Measurements from ENCODE around the gene COA8.

The COA8 gene

DNA sequence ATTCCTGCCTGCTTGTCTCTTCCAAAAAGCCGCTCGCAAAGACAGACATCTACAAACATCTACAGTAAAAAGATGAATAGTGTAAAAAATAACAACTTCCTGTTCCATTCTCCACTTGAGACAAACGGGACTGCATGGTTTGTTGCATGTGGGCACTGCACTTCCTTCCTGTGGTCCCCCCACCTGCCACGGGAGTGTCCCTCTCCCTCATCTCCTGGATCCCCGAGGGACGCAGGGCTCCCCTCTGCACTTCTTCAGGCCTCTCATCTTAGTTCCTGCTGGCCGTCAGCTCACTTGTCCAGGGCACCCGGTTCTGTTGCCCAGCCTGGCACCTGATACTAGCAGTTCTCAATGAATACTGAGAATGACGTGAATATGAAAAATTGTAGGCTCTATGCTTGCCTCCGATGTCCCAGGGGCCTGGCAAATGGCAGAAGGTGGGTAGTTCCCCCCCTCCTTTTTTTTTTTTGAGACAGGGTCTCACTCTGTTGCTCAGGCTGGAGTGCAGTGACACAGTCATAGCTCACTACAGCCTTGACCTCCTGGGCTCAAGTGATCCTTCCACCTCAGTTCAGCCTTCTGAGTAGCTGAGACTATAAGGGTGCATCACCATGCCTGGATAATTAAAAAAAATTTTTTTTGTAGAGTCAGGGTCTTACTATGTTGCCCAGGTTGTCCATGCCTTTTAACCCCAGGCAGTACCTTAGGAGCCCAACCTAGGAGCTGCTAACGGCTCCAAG is 62.8 kb downstream of the COA8 start:
- H3K4me1 ChIP-seq (ENCODE audit: control insufficient read depth in 1 of 2, insufficient read depth in 2 of 2, low read length in 2 of 2): peaks cover 11 to 27% of the 10 kb centered on the region in 2 donors
- H3K36me3 ChIP-seq (ENCODE audit: control insufficient read depth in 1 of 2, insufficient read depth in 2 of 2, low read length in 2 of 2): peaks cover 0 to 10% of the 10 kb centered on the region in 2 donors
- no peaks in the 10 kb centered on the region for H3K27me3 ChIP-seq (ENCODE audit: low read depth, low read length)
- peak overlapping the region; percentile 16 for H3K27ac ChIP-seq (ENCODE audit: low read length)
- H3K9me3 ChIP-seq (ENCODE audit: control insufficient read depth in 1 of 2, low read length in 2 of 2): no peaks in the 10 kb centered on the region
- H3K4me3 ChIP-seq (ENCODE audit: low read depth in 1 of 2, low read length in 2 of 2): no peak overlapping the region

DNA sequence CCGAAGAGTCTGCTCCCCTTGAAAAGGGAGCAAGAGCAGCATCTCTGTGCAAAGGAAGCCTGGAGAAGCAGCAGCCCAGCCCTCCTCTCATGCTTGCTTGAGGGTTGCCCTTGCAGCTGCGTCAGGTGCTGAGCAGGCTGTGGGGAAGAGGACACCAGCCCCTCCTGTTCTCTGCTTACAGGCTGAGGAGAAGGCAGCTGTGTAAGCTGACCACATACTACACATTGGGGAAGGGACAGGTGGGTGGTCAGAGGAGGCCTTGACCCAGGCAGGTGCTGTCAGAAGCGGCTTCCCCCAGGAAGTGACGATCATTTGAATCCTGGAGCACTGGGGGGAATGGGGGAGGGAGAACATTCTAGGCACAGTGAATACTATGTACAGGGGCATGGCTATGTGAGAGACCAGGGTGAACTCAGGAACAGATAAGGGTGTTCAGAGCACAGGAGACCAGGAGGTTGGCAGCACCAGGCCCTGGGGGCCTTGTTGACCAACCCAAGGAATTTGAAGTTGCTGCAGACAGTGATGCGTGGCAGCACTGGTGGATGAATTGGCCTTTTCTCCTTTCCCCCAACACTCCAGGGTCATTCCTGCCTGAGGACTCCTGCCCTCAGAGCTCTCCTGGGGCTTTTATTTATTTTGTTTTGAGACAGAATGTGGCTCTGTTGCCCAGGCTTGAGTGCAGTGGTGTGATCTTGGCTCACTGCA is 63.5 kb downstream of the COA8 start:
- H3K27me3 ChIP-seq (ENCODE audit: low read depth, low read length): no peaks in the 10 kb centered on the region
- peaks cover 0 to 10% of the 10 kb centered on the region in 2 donors for H3K36me3 ChIP-seq (ENCODE audit: control insufficient read depth in 1 of 2, insufficient read depth in 2 of 2, low read length in 2 of 2)
- no peak overlapping the region for H3K4me3 ChIP-seq (ENCODE audit: low read depth in 1 of 2, low read length in 2 of 2)
- no peak overlapping the region for H3K27ac ChIP-seq (ENCODE audit: low read length)
- H3K9me3 ChIP-seq (ENCODE audit: control insufficient read depth in 1 of 2, low read length in 2 of 2): no peaks in the 10 kb centered on the region
- peaks cover 14 to 35% of the 10 kb centered on the region in 2 donors for H3K4me1 ChIP-seq (ENCODE audit: control insufficient read depth in 1 of 2, insufficient read depth in 2 of 2, low read length in 2 of 2)

DNA sequence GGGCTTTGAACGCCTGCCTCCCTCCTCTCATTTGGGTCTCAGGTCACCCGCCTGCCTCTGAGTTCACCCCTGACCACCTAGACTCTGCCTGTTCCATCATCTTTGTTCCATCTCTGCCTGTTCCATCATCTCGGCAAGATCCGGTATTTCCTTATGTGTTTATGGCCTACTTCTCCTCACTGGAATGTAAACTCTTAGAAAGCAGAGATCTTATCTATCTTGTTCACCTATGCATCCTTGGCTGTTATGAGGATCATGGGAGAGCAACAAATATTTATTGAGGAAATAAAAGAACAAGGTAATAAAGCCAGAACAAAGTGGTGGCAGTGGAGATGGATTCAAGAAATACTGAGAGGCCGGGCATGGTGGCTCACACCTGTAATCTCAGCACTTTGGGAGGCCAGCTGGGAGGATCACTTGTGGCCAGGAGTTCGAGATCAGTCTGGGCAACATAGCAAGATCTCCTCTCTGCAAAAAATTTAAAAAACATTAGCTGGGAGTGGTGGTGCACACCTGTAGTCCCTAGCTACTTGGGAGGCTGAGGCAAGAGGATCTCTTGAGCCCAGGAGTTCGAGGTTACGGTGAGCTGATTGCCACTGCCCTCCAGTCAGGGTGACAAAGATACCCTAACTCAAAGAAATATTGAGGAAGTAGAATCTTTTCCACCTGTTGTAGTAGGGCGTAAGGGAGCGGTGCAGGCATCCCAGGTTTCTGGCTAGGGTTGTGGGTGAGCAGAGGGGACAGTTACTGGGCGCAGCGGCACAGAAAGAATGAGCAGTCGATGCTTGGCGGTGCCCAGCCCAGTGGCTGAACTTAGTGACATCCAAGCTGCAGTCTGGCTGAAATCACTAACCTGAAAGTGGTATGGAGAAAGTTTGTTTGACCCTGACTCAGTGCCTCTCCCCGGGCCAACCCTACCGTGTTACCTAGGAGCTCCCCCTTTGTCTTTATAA is 64.6 kb downstream of the COA8 start:
- Histone ChIP-seq H3K4me3 (ENCODE audit: low read depth in 1 of 2, low read length in 2 of 2) (no peak overlapping the region), H3K4me1 (ENCODE audit: control insufficient read depth in 1 of 2, insufficient read depth in 2 of 2, low read length in 2 of 2) (peaks cover 14 to 44% of the 10 kb centered on the region in 2 donors), H3K27me3 (ENCODE audit: low read depth, low read length) (no peaks in the 10 kb centered on the region)

DNA sequence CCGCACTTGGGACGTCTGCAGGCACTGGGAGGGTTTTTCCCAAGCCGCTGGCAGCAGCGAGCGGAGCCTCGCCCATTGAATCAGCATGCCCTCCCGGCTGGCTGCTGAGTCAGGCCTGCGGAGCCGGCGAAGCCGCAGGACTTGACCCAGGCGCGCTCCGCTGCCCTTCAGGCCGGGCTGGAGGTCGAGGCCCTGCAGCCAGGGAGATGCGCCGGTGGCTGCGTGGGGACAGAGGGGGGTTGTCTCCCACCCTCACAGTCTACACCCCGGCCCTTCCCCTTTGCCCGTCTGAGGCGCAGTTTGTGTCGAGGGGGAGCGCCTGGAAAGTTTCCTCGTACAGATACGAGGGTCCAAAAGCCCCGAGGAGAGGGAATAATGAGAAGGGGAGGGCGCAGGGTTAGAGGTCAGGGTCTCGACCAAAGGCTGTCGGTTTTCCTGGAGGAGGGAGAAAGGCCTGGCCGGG is 65.5 kb downstream of the COA8 start:
- Histone ChIP-seq H3K27me3 (ENCODE audit: low read depth, low read length) (no peaks in the 10 kb centered on the region), H3K4me1 (ENCODE audit: control insufficient read depth in 1 of 2, insufficient read depth in 2 of 2, low read length in 2 of 2) (peaks cover 14 to 50% of the 10 kb centered on the region in 2 donors), H3K36me3 (ENCODE audit: control insufficient read depth in 1 of 2, insufficient read depth in 2 of 2, low read length in 2 of 2) (peaks cover 0 to 10% of the 10 kb centered on the region in 2 donors), H3K27ac (ENCODE audit: low read length) (peak overlapping the region; percentile 96), H3K4me3 (ENCODE audit: low read depth in 1 of 2, low read length in 2 of 2) (peak overlapping the region; percentile 78 to 89), H3K9me3 (ENCODE audit: control insufficient read depth in 1 of 2, low read length in 2 of 2) (no peaks in the 10 kb centered on the region)

More for the DNA sequence above, 64.6 kb downstream of the COA8 start:
- Histone ChIP-seq H3K9me3 (ENCODE audit: control insufficient read depth in 1 of 2, low read length in 2 of 2) (no peaks in the 10 kb centered on the region), H3K36me3 (ENCODE audit: control insufficient read depth in 1 of 2, insufficient read depth in 2 of 2, low read length in 2 of 2) (peaks cover 0 to 10% of the 10 kb centered on the region in 2 donors), H3K27ac (ENCODE audit: low read length) (peak overlapping the region; percentile 96)

DNA sequence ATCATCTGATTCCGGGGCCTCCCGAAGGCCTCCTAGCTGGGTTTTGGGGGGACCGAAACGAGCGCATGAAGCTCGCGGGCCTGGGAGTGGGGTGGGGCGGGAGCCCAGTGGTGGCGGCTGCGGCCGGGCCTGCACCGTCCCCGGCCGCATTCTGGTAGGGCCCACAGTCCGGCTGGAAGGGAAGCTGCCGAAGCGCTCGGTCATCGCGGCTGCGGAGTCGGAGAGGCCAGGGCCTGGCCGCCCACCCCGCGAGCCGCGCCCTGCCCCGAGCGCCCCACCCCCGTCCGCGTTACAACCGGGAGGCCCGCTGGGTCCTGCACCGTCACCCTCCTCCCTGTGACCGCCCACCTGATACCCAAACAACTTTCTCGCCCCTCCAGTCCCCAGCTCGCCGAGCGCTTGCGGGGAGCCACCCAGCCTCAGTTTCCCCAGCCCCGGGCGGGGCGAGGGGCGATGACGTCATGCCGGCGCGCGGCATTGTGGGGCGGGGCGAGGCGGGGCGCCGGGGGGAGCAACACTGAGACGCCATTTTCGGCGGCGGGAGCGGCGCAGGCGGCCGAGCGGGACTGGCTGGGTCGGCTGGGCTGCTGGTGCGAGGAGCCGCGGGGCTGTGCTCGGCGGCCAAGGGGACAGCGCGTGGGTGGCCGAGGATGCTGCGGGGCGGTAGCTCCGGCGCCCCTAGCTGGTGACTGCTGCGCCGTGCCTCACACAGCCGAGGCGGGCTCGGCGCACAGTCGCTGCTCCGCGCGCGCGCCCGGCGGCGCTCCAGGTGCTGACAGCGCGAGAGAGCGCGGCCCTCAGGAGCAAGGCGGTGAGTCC is 66.1 kb downstream of the COA8 start, which contains the start of gene KLC1:
Gene KLC1 (plus strand): TSS at position 528 of the 819 bp plus-strand sequence. CDS start 25,354 bp downstream, outside the sequence.
- peaks cover 11 to 52% of the 10 kb centered on the region in 2 donors for H3K4me1 ChIP-seq (ENCODE audit: control insufficient read depth in 1 of 2, insufficient read depth in 2 of 2, low read length in 2 of 2)
- H3K9me3 ChIP-seq (ENCODE audit: control insufficient read depth in 1 of 2, low read length in 2 of 2): no peaks in the 10 kb centered on the region
- peak within 1 kb of the TSS; percentile 78 to 89 for H3K4me3 ChIP-seq (ENCODE audit: low read depth in 1 of 2, low read length in 2 of 2)
- H3K27ac ChIP-seq (ENCODE audit: low read length): peak within 1 kb of the TSS; percentile 96
- H3K36me3 ChIP-seq (ENCODE audit: control insufficient read depth in 1 of 2, insufficient read depth in 2 of 2, low read length in 2 of 2): peaks cover 0 to 10% of the 10 kb centered on the region in 2 donors
- no peaks in the 10 kb centered on the region for H3K27me3 ChIP-seq (ENCODE audit: low read depth, low read length)

DNA sequence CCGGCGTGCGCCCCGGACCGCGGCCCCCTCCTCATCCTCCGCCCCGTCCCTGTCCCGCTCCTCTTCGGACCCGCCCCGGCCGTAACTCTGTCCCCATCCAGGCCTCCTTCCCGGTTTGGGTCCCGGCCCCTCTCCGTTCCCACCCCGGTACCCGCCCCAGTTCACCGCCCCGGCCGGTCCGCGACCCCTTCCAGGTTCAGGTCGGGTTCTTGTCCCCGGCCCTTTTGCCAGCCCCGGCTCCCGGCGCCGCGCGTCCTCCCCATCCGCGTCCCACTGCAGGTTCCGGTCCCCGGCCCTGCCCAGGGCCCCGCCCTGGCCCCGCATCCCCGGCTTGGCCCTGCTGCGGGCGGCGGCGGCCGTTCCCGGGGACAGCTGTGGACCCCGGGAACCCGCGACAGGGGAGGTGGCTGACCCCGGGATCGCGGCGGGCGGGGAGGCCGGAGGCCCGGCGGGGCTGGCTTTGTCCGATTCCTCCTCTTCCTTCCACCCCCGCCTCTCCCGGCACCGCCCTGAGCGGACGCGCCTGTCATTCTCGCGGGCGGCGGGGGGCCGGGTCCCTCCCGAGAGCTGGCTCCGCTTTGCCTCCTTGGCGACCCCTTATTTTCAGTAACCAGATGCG is 66.9 kb downstream of the COA8 start:
- Histone ChIP-seq H3K27ac (ENCODE audit: low read length) (peak overlapping the region; percentile 96), H3K4me1 (ENCODE audit: control insufficient read depth in 1 of 2, insufficient read depth in 2 of 2, low read length in 2 of 2) (peaks cover 11 to 45% of the 10 kb centered on the region in 2 donors)

DNA sequence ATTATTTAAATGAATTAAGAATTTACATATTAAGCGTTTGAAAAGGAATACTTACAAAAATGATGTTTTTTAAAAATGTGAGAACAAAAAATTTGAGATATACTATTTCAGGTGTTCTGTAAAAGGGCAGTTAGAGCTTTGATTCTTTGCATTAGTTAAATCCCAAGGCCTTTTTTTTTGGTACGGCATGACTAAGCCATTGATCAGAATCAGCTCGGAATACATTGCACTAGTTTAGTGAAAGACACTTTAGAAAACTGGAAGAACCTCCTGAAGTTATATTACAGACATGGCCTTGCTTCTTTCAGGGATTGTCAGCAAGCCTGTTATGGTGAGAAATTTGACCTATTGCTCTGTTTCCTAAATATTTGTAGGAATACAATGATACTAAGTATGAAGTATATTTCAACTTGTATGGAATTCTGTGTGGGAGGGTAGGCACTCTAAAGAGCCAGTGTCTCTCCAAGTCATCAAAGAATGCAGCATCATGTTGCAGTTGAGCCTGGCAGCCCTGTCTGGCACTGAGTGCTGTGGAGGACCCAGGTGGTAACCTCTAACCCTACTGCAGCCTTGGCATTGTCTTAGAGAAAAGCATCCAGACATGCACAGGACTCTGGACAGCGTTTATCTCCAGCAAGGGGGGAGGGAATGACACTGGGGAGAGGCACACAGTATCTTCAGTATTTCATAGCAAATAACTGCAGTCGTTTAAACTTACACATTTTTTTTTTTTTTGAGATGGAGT is 67.8 kb downstream of the COA8 start:
- Histone ChIP-seq H3K27ac (ENCODE audit: low read length) (peak overlapping the region; percentile 96), H3K4me1 (ENCODE audit: control insufficient read depth in 1 of 2, insufficient read depth in 2 of 2, low read length in 2 of 2) (peaks cover 11 to 39% of the 10 kb centered on the region in 2 donors), H3K27me3 (ENCODE audit: low read depth, low read length) (no peaks in the 10 kb centered on the region), H3K4me3 (ENCODE audit: low read depth in 1 of 2, low read length in 2 of 2) (peak overlapping the region; percentile 78 to 89), H3K9me3 (ENCODE audit: control insufficient read depth in 1 of 2, low read length in 2 of 2) (no peaks in the 10 kb centered on the region), H3K36me3 (ENCODE audit: control insufficient read depth in 1 of 2, insufficient read depth in 2 of 2, low read length in 2 of 2) (peaks cover 0 to 10% of the 10 kb centered on the region in 2 donors)

More for the DNA sequence above, 66.9 kb downstream of the COA8 start:
- no peaks in the 10 kb centered on the region for H3K27me3 ChIP-seq (ENCODE audit: low read depth, low read length)
- H3K4me3 ChIP-seq (ENCODE audit: low read depth in 1 of 2, low read length in 2 of 2): peak overlapping the region; percentile 78 to 89
- H3K36me3 ChIP-seq (ENCODE audit: control insufficient read depth in 1 of 2, insufficient read depth in 2 of 2, low read length in 2 of 2): peaks cover 0 to 10% of the 10 kb centered on the region in 2 donors
- no peaks in the 10 kb centered on the region for H3K9me3 ChIP-seq (ENCODE audit: control insufficient read depth in 1 of 2, low read length in 2 of 2)

DNA sequence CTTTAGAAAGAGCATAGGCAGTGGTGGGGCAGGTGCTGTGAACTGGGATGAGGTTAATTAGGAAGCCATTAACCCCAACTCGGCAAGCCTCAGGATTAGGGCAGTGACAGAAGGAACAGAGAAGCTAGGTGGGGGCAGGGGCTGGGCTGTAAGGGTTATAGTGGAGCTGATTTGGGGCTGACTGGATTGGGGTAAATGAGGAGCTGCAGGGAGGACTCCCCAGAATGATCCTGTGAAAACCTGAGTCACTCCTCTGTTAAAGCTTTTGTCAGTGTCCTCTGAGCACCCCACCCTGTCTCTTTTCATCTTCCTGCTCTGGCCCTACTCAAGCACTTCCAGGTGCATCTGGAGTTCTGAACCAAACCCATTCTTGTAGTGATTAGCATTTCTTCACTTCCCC is 70.6 kb downstream of the COA8 start:
- Histone ChIP-seq H3K4me1 (ENCODE audit: control insufficient read depth in 1 of 2, insufficient read depth in 2 of 2, low read length in 2 of 2) (peaks cover 12 to 47% of the 10 kb centered on the region in 2 donors), H3K9me3 (ENCODE audit: control insufficient read depth in 1 of 2, low read length in 2 of 2) (no peaks in the 10 kb centered on the region), H3K27me3 (ENCODE audit: low read depth, low read length) (no peaks in the 10 kb centered on the region), H3K36me3 (ENCODE audit: control insufficient read depth in 1 of 2, insufficient read depth in 2 of 2, low read length in 2 of 2) (peaks cover 7 to 8% of the 10 kb centered on the region in 2 donors), H3K27ac (ENCODE audit: low read length) (no peak overlapping the region), H3K4me3 (ENCODE audit: low read depth in 1 of 2, low read length in 2 of 2) (no peak overlapping the region)

DNA sequence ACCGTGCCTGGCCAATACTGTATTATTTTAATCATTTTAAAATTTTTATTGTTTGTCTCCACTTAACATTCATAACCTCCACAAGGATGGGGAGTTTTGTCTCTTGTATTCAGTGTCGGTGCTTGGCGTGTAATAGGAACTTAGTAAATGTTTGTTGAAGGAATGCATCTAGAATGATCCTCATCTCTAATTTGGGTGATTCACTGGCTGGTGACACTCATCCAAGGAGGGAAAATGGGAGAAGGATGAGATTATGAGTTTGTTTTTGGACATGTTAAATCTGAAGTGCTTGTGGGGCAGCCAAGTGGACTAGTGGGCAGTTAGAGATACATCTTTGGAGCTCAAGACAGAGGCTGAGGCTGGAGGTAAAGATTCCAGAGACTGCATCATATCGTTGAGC is 71.4 kb downstream of the COA8 start:
- H3K4me1 ChIP-seq (ENCODE audit: control insufficient read depth in 1 of 2, insufficient read depth in 2 of 2, low read length in 2 of 2): peaks cover 13 to 51% of the 10 kb centered on the region in 2 donors
- H3K27ac ChIP-seq (ENCODE audit: low read length): no peak overlapping the region
- no peak overlapping the region for H3K4me3 ChIP-seq (ENCODE audit: low read depth in 1 of 2, low read length in 2 of 2)
- no peaks in the 10 kb centered on the region for H3K27me3 ChIP-seq (ENCODE audit: low read depth, low read length)
- H3K36me3 ChIP-seq (ENCODE audit: control insufficient read depth in 1 of 2, insufficient read depth in 2 of 2, low read length in 2 of 2): peaks cover under 1 to 9% of the 10 kb centered on the region in 2 donors
- H3K9me3 ChIP-seq (ENCODE audit: control insufficient read depth in 1 of 2, low read length in 2 of 2): no peaks in the 10 kb centered on the region

All from muscle layer of duodenum (tissue), 2 donors.